HepG2 (cell line): ENCODE data around the gene CLCC1. TPM values are rescaled to one million over a fixed set of nuclear protein-coding genes. Genes with fewer than 3 reads are reported as not detected.

Experiments used
- AKAP8 ChIP-seq: sonication (generic); formaldehyde crosslinking; IDR thresholded peaks from 2 replicates; pipeline ENCODE4 v1.5.1; 2020; ENCODE audit warnings: mild to moderate bottlenecking, missing genetic modification reagents
- CAMTA2 ChIP-seq: sonication (generic); formaldehyde crosslinking; IDR thresholded peaks from 2 replicates; pipeline ENCODE4 v1.4.0; 2020; ENCODE audit warnings: mild to moderate bottlenecking, missing genetic modification reagents, borderline replicate concordance
- FOXC1 ChIP-seq: sonication (generic); formaldehyde crosslinking; IDR thresholded peaks from 2 replicates; pipeline ENCODE4 v1.8.0; 2022; ENCODE audit warnings: mild to moderate bottlenecking, missing genetic modification reagents, borderline replicate concordance
- HDAC6 ChIP-seq: fragments of 200-600 bp; sonication (generic); IDR thresholded peaks from 2 replicates; pipeline ENCODE4 v1.7.0; 2017; ENCODE audit warnings: mild to moderate bottlenecking, antibody characterized with exemption, low read length, low read depth
- HMGXB3 ChIP-seq: sonication (generic); formaldehyde crosslinking; IDR thresholded peaks from 2 replicates; pipeline ENCODE4 v1.4.0; 2020; ENCODE audit warnings: missing genetic modification reagents, borderline replicate concordance
- HOXA7 ChIP-seq: sonication (generic); formaldehyde crosslinking; IDR thresholded peaks from 2 replicates; pipeline ENCODE4 v1.8.1; 2022; ENCODE audit warnings: mild to moderate bottlenecking, missing genetic modification reagents, moderate library complexity
- MED8 ChIP-seq: sonication (generic); formaldehyde crosslinking; IDR thresholded peaks from 2 replicates; pipeline ENCODE4 v1.8.1; 2023; ENCODE audit warnings: mild to moderate bottlenecking, missing genetic modification reagents; ENCODE audit not compliant: insufficient replicate concordance
- SALL2 ChIP-seq: sonication (generic); formaldehyde crosslinking; IDR thresholded peaks from 2 replicates; pipeline ENCODE4 v1.8.1; 2023; ENCODE audit warnings: mild to moderate bottlenecking, missing genetic modification reagents, inconsistent platforms
- SKI ChIP-seq: fragments of 450-650 bp; IDR thresholded peaks from one replicate; pipeline ENCODE4 v1.6.1; 2018; ENCODE audit warnings: mild to moderate bottlenecking; ENCODE audit not compliant: partially characterized antibody
- TBL1XR1 ChIP-seq: fragments of 150-350 bp; IDR thresholded peaks from 2 replicates; pipeline ENCODE4 v1.6.1; 2014; ENCODE audit warnings: borderline replicate concordance, low read length; ENCODE audit not compliant: partially characterized antibody
- TFDP2 ChIP-seq: sonication (generic); formaldehyde crosslinking; IDR thresholded peaks from 2 replicates; pipeline ENCODE4 v1.4.0; 2020; ENCODE audit warnings: missing genetic modification reagents
- ZFP36L1 ChIP-seq: sonication (generic); formaldehyde crosslinking; IDR thresholded peaks from 2 replicates; pipeline ENCODE4 v1.8.0; 2022; ENCODE audit warnings: mild to moderate bottlenecking, missing genetic modification reagents, moderate library complexity
- ZNF205 ChIP-seq: IDR thresholded peaks from 2 replicates; pipeline ENCODE4 v1.6.1; 2018; ENCODE audit warnings: missing biosample characterization, missing genetic modification reagents
- ZNF225 ChIP-seq: sonication (generic); formaldehyde crosslinking; IDR thresholded peaks from 2 replicates; pipeline ENCODE4 v1.4.0; 2020; ENCODE audit warnings: mild to moderate bottlenecking, missing genetic modification reagents
- ZNF781 ChIP-seq: sonication (generic); formaldehyde crosslinking; IDR thresholded peaks from 2 replicates; pipeline ENCODE4 v1.5.1; 2020; ENCODE audit warnings: borderline replicate concordance, mild to moderate bottlenecking, missing genetic modification reagents; ENCODE audit errors: not compliant biosample characterization
- ZNF790 ChIP-seq: sonication (generic); formaldehyde crosslinking; IDR thresholded peaks from 2 replicates; pipeline ENCODE4 v1.8.0; 2022; ENCODE audit warnings: missing genetic modification reagents, mild to moderate bottlenecking, borderline replicate concordance
- ZNF816 ChIP-seq: sonication (generic); formaldehyde crosslinking; IDR thresholded peaks from 2 replicates; pipeline ENCODE4 v1.8.0; 2022; ENCODE audit warnings: missing genetic modification reagents, mild to moderate bottlenecking, borderline replicate concordance
- polyA plus RNA-seq, 8 experiments: library from polyadenylated mRNA; depleted of rRNA in 3 of 8; stranded (reverse) in 7 of 8; unstranded in 1 of 8; fragments of >200 nt; fragmentation: Illumina TruSeq in 4 of 8; extraction: Trizol in 4 of 8; gene quantifications; 2 replicates each; pipeline versions ENCODE4 v1.2.1 to v1.2.3, GENCODE V29; 2011 to 2016; ENCODE audit warnings: low read depth in 4 of 8, missing spikeins in 1 of 8, mixed read lengths in 1 of 8; ENCODE audit not compliant: insufficient read depth in 1 of 8
- total RNA-seq, 5 experiments: library from RNA; depleted of rRNA; stranded (reverse); fragments of >200 nt; fragmentation: Illumina TruSeq; extraction: Trizol; gene quantifications; 2 replicates each; pipeline ENCODE4 v1.2.3, GENCODE V29; 2016; ENCODE audit warnings: low read depth in 1 of 5
- TF ChIP-seq, protein P1 (sequence below): sonication (generic); formaldehyde crosslinking; IDR thresholded peaks from 2 replicates; pipeline ENCODE4 v1.4.0; 2020; ENCODE audit warnings: low read depth, mild to moderate bottlenecking, missing genetic modification reagents
- TF ChIP-seq, protein P2 (sequence below): sonication (generic); formaldehyde crosslinking; IDR thresholded peaks from 2 replicates; pipeline ENCODE4 v1.5.1; 2020; ENCODE audit warnings: mild to moderate bottlenecking, missing genetic modification reagents, borderline replicate concordance
- TF ChIP-seq, protein P3 (sequence below): sonication (generic); formaldehyde crosslinking; IDR thresholded peaks from 2 replicates; pipeline ENCODE4 v1.5.0; 2020; ENCODE audit warnings: missing genetic modification reagents

Gene CLCC1
- total and polyA plus RNA-seq, 2 of the 13 experiments (the other 11 are each of a cell fraction or from before 2014, with no cell fraction given), result 16.0 to 25.8 TPM

DNA sequence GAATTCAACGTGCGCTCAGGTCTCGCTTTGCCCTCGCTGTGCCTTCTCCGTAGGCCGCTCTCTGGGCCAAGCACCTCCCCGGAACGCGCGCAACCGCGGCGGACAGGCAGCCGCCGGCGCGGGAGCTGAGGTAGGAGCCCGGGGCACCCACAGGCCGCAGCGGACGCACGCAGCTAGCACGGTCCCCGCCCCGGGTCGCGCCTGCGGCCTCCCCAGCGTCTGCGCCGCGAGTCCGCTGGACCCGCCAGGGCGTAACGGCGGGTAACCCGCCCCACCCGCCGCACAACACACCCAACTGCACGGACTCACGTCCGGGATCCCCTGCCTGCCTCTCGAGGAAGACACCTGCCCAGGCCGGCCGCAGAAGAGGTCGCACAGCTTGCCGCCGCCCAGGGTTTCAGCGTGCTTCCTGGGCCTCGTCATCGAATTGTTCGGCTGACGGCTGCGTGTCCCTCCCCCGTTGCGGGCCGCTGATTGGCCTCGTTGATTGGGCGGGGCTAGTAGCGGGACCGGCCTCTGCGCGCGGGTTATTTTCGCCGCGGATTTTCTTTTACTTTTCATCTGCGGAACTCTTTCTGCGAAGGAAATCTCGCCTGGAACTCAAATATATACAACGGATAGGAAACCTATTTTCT lies at the start of gene CLCC1 (continued):
- TF ChIP-seq, protein P1, sequence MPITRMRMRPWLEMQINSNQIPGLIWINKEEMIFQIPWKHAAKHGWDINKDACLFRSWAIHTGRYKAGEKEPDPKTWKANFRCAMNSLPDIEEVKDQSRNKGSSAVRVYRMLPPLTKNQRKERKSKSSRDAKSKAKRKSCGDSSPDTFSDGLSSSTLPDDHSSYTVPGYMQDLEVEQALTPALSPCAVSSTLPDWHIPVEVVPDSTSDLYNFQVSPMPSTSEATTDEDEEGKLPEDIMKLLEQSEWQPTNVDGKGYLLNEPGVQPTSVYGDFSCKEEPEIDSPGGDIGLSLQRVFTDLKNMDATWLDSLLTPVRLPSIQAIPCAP, result 0 out of 2 replicates have a peak, but pooled peaks have one; percentile 37
- TF ChIP-seq HDAC6 (no peak), ZNF781 (no peak), MED8 (CRISPR knock-in tag) (no peak), HMGXB3 (CRISPR knock-in tag) (peak; percentile 41; the same call in 1 of the 2 replicates), SKI (peak; percentile 61), TBL1XR1 (no peak), ZNF225 (CRISPR knock-in tag) (peak; percentile 89), HOXA7 (CRISPR knock-in tag) (no peak), TFDP2 (CRISPR knock-in tag) (peak; percentile 83), SALL2 (CRISPR knock-in tag) (peak; percentile 81; the same call in 1 of the 2 replicates), ZNF790 (CRISPR knock-in tag) (no peak; the same call in 1 of the 2 replicates), ZNF205 (peak; percentile 57; the same call in 1 of the 2 replicates), AKAP8 (CRISPR knock-in tag) (peak; percentile 58), FOXC1 (CRISPR knock-in tag) (peak; percentile 87; the same call in 1 of the 2 replicates), CAMTA2 (CRISPR knock-in tag) (no peak; the same call in 1 of the 2 replicates), ZFP36L1 (CRISPR knock-in tag) (no peak), ZNF816 (peak; percentile 96; the same call in 1 of the 2 replicates)
- TF ChIP-seq, protein P2, sequence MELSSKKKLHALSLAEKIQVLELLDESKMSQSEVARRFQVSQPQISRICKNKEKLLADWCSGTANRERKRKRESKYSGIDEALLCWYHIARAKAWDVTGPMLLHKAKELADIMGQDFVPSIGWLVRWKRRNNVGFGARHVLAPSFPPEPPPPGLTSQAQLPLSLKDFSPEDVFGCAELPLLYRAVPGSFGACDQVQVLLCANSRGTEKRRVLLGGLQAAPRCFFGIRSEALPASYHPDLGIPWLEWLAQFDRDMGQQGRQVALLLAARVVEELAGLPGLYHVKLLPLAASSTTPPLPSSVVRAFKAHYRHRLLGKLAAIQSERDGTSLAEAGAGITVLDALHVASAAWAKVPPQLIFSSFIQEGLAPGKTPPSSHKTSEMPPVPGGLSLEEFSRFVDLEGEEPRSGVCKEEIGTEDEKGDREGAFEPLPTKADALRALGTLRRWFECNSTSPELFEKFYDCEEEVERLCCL (CRISPR knock-in tag), result no peak; the same call in 1 of the 2 replicates
- TF ChIP-seq, protein P3, sequence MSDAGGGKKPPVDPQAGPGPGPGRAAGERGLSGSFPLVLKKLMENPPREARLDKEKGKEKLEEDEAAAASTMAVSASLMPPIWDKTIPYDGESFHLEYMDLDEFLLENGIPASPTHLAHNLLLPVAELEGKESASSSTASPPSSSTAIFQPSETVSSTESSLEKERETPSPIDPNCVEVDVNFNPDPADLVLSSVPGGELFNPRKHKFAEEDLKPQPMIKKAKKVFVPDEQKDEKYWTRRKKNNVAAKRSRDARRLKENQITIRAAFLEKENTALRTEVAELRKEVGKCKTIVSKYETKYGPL (CRISPR knock-in tag), result no peak
